Measurements from ENCODE around the gene ADAMTS16. TPM values are rescaled to one million over a fixed set of nuclear protein-coding genes. Genes with fewer than 3 reads are reported as not detected.

Gene ADAMTS16
- total RNA-seq, 3 donors from 2014 or later (not counting 1 experiment from before 2014, with no cell fraction given) = not detected

GRCh38 chr5:5242056-5242455 lies 101.9 kb downstream of the ADAMTS16 start:
- Mint-ChIP-seq H3K9me3 (peaks cover 4 to 7% of the 10 kb centered on the region in 2 donors), H3K27ac (no peak overlapping the region), H3K27me3 (ENCODE audit: low read depth in 2 of 2) (no peaks in the 10 kb centered on the region), H3K36me3 (no peaks in the 10 kb centered on the region), H3K4me3 (no peak overlapping the region), H3K4me1 (no peaks in the 10 kb centered on the region)
- intact Hi-C loops (cut with micrococcal nuclease) = no loop called here
- H3K36me3 ChIP-seq (ENCODE audit: control insufficient read depth, insufficient read depth, low read length) = no peaks in the 10 kb centered on the region
- WGBS (ENCODE audit: insufficient coverage) = 87% methylated on average over 10 of the region's 11 CpGs
- no peaks in the 10 kb centered on the region for H3K9me3 ChIP-seq (ENCODE audit: control insufficient read depth, insufficient read depth, low read length)
- no peak for DNase-seq
- no peaks in the 10 kb centered on the region for H3K4me1 ChIP-seq (ENCODE audit: control insufficient read depth, insufficient read depth, low read length)
- no peak overlapping the region for H3K4me3 ChIP-seq (ENCODE audit: low read length)
- H3K27me3 ChIP-seq (ENCODE audit: control insufficient read depth, insufficient read depth, low read length) = no peaks in the 10 kb centered on the region
- no peak overlapping the region for H3K27ac ChIP-seq (ENCODE audit: low read length)
- TF ChIP-seq CTCF (IDR thresholded peaks at IDR 0.05) = no peak
- ATAC-seq = no peak

- no peak overlapping the region for H3K27ac Mint-ChIP-seq
- ATAC-seq = no peak
- H3K9me3 Mint-ChIP-seq = peaks cover 2 to 3% of the 10 kb centered on the region in 2 donors
- no peak for DNase-seq
- intact Hi-C loops (cut with micrococcal nuclease) = no loop called here
- Histone ChIP-seq H3K9me3 (ENCODE audit: control insufficient read depth, insufficient read depth, low read length) (no peaks in the 10 kb centered on the region), H3K27ac (ENCODE audit: low read length) (no peak overlapping the region), H3K36me3 (ENCODE audit: control insufficient read depth, insufficient read depth, low read length) (no peaks in the 10 kb centered on the region), H3K27me3 (ENCODE audit: control insufficient read depth, insufficient read depth, low read length) (no peaks in the 10 kb centered on the region), H3K4me3 (ENCODE audit: low read length) (no peak overlapping the region), H3K4me1 (ENCODE audit: control insufficient read depth, insufficient read depth, low read length) (no peaks in the 10 kb centered on the region)
- 92% methylated on average over 8 of the region's 8 CpGs for WGBS (ENCODE audit: insufficient coverage)
- no peak overlapping the region for H3K4me3 Mint-ChIP-seq
- TF ChIP-seq CTCF (IDR thresholded peaks at IDR 0.05) = no peak
- H3K36me3 Mint-ChIP-seq = no peaks in the 10 kb centered on the region
- no peaks in the 10 kb centered on the region for H3K27me3 Mint-ChIP-seq (ENCODE audit: low read depth in 2 of 2)
- H3K4me1 Mint-ChIP-seq = no peaks in the 10 kb centered on the region
Measured at GRCh38 chr5:5246736-5247135, 106.6 kb downstream of the ADAMTS16 start.

GRCh38 chr5:5250758-5251157 lies 110.6 kb downstream of the ADAMTS16 start:
- intact Hi-C loops (cut with micrococcal nuclease) = no loop called here
- TF ChIP-seq CTCF (IDR thresholded peaks at IDR 0.05) = no peak
- H3K27ac Mint-ChIP-seq = no peak overlapping the region
- Histone ChIP-seq H3K4me1 (ENCODE audit: control insufficient read depth, insufficient read depth, low read length) (no peaks in the 10 kb centered on the region), H3K27me3 (ENCODE audit: control insufficient read depth, insufficient read depth, low read length) (no peaks in the 10 kb centered on the region), H3K4me3 (ENCODE audit: low read length) (no peak overlapping the region), H3K27ac (ENCODE audit: low read length) (no peak overlapping the region), H3K36me3 (ENCODE audit: control insufficient read depth, insufficient read depth, low read length) (no peaks in the 10 kb centered on the region), H3K9me3 (ENCODE audit: control insufficient read depth, insufficient read depth, low read length) (no peaks in the 10 kb centered on the region)
- no peaks in the 10 kb centered on the region for H3K27me3 Mint-ChIP-seq (ENCODE audit: low read depth in 2 of 2)
- H3K4me3 Mint-ChIP-seq = no peak overlapping the region
- 90% methylated on average over 5 of the region's 6 CpGs for WGBS (ENCODE audit: insufficient coverage)
- no peaks in the 10 kb centered on the region for H3K4me1 Mint-ChIP-seq
- DNase-seq (no peak), ATAC-seq (no peak)
- peaks cover 6 to 9% of the 10 kb centered on the region in 2 donors for H3K9me3 Mint-ChIP-seq
- no peaks in the 10 kb centered on the region for H3K36me3 Mint-ChIP-seq

- WGBS (ENCODE audit: insufficient coverage) = 85% methylated on average over 8 of the region's 8 CpGs
- intact Hi-C loops (cut with micrococcal nuclease) = no loop called here
- Mint-ChIP-seq H3K4me1 (no peaks in the 10 kb centered on the region), H3K4me3 (no peak overlapping the region), H3K9me3 (peaks cover 9 to 12% of the 10 kb centered on the region in 2 donors), H3K36me3 (no peaks in the 10 kb centered on the region), H3K27me3 (ENCODE audit: low read depth in 2 of 2) (no peaks in the 10 kb centered on the region), H3K27ac (no peak overlapping the region)
- TF ChIP-seq CTCF (IDR thresholded peaks at IDR 0.05) = no peak
- no peak for DNase-seq
- no peak overlapping the region for H3K27ac ChIP-seq (ENCODE audit: low read length)
- no peaks in the 10 kb centered on the region for H3K9me3 ChIP-seq (ENCODE audit: control insufficient read depth, insufficient read depth, low read length)
- no peaks in the 10 kb centered on the region for H3K27me3 ChIP-seq (ENCODE audit: control insufficient read depth, insufficient read depth, low read length)
- H3K36me3 ChIP-seq (ENCODE audit: control insufficient read depth, insufficient read depth, low read length) = no peaks in the 10 kb centered on the region
- no peak overlapping the region for H3K4me3 ChIP-seq (ENCODE audit: low read length)
- no peak for ATAC-seq
- H3K4me1 ChIP-seq (ENCODE audit: control insufficient read depth, insufficient read depth, low read length) = no peaks in the 10 kb centered on the region
Measured at GRCh38 chr5:5252106-5252505, 112.0 kb downstream of the ADAMTS16 start.

Measured in natural killer cell (primary cell).